ENCODE data around the gene EXOG.
"Not testable (repeated sequence)": the region's sequence is repeated elsewhere in the genome, so short reads cannot be mapped to it uniquely, and the experiment has no call there.

The EXOG gene

GRCh38 chr3:38562467-38562925 lies 66.4 kb downstream of the EXOG start:
- H3K27ac ChIP-seq (ENCODE audit: low read length): no peak overlapping the region
- H3K36me3 ChIP-seq (ENCODE audit: control insufficient read depth, insufficient read depth, low read length): no peaks in the 10 kb centered on the region; the same call in 1 of the 2 replicates
- WGBS (ENCODE audit: insufficient coverage, insufficient read length): no CpG with 5 or more reads among the region's 7 CpGs
- H3K27me3 ChIP-seq (ENCODE audit: control insufficient read depth, insufficient read depth, low read length): no peaks in the 10 kb centered on the region
- no peak for DNase-seq (ENCODE audit: low read depth, low spot score)
- no peak overlapping the region for H3K4me3 ChIP-seq (ENCODE audit: low read length)
- no peaks in the 10 kb centered on the region for H3K9me3 ChIP-seq (ENCODE audit: control insufficient read depth, insufficient read depth, low read length)
- H3K4me1 ChIP-seq (ENCODE audit: control insufficient read depth, insufficient read depth, low read length): no peaks in the 10 kb centered on the region; the same call in 1 of the 2 replicates

GRCh38 chr3:38563070-38563885 lies 67.1 kb downstream of the EXOG start:
- no CpG with 5 or more reads among the region's 15 CpGs for WGBS (ENCODE audit: insufficient coverage, insufficient read length)
- Histone ChIP-seq H3K4me3 (ENCODE audit: low read length) (no peak overlapping the region), H3K9me3 (ENCODE audit: control insufficient read depth, insufficient read depth, low read length) (no peaks in the 10 kb centered on the region), H3K27me3 (ENCODE audit: control insufficient read depth, insufficient read depth, low read length) (no peaks in the 10 kb centered on the region), H3K27ac (ENCODE audit: low read length) (no peak overlapping the region), H3K4me1 (ENCODE audit: control insufficient read depth, insufficient read depth, low read length) (no peaks in the 10 kb centered on the region; the same call in 1 of the 2 replicates), H3K36me3 (ENCODE audit: control insufficient read depth, insufficient read depth, low read length) (no peaks in the 10 kb centered on the region; the same call in 1 of the 2 replicates)
- no peak for DNase-seq (ENCODE audit: low read depth, low spot score)

DNA sequence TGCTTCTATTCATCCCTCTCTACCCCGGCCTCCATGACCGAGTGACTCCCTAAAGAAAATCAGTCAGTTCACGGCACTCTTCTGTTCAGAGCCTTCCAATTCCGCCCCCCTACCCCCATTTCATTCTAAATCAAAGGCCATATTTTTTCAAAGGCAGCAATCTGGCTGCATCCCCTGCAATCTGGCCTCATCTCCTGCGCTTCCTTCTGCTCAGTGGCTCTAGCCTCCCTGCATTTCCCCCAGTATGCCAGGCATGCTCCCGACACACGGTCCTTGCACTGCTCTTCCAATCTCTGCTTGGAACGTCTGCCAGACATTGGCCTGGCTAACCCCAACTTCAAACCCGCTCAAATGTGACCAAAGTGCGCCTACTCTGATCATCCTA lies 67.7 kb downstream of the EXOG start:
- WGBS (ENCODE audit: insufficient coverage, insufficient read length): no CpG with 5 or more reads among the region's 10 CpGs
- H3K4me3 ChIP-seq (ENCODE audit: low read length): no peak overlapping the region
- no peak overlapping the region for H3K27ac ChIP-seq (ENCODE audit: low read length)
- no peak for DNase-seq (ENCODE audit: low read depth, low spot score)
- H3K9me3 ChIP-seq (ENCODE audit: control insufficient read depth, insufficient read depth, low read length): no peaks in the 10 kb centered on the region
- H3K36me3 ChIP-seq (ENCODE audit: control insufficient read depth, insufficient read depth, low read length): no peaks in the 10 kb centered on the region; the same call in 1 of the 2 replicates
- H3K4me1 ChIP-seq (ENCODE audit: control insufficient read depth, insufficient read depth, low read length): no peaks in the 10 kb centered on the region; the same call in 1 of the 2 replicates
- H3K27me3 ChIP-seq (ENCODE audit: control insufficient read depth, insufficient read depth, low read length): no peaks in the 10 kb centered on the region

DNA sequence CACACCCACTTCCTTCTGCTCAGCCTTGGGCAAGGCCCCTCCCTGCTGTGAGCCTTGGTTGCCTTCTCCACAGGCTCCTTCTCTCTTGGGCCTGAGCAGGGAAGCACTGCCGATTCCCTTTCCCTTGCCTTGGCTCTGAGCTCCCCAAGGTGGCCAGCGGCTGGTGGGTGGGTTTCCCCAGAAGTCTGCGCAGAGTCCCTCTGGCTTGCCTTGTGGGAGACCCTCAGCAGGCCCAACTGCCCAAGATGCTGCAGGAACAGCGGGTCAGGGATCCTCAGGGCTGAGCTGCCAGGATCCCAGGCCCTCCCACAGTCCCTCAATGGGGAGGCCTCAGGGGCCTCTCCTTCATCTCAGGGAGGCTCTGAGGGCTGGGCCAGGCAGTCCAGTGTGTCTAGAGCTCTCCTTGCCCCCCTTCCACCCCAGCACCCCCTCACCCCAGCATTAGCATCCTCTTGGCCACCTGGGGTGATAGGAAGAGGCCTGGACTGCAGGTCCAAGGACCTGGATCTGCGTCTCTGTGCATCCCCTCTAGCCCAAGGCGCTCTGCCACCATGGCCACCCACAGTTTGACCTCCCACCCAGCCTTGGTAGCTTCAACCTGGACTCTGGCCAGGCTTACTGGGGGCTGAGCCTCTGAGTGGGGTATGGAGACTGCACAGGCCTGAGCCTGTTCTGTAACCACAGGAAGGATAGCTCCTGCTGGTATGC lies 68.6 kb downstream of the EXOG start:
- no peak overlapping the region for H3K4me3 ChIP-seq (ENCODE audit: low read length)
- no peaks in the 10 kb centered on the region; the same call in 1 of the 2 replicates for H3K4me1 ChIP-seq (ENCODE audit: control insufficient read depth, insufficient read depth, low read length)
- no peak overlapping the region for H3K27ac ChIP-seq (ENCODE audit: low read length)
- no peaks in the 10 kb centered on the region for H3K9me3 ChIP-seq (ENCODE audit: control insufficient read depth, insufficient read depth, low read length)
- no CpG with 5 or more reads among the region's 6 CpGs for WGBS (ENCODE audit: insufficient coverage, insufficient read length)
- no peaks in the 10 kb centered on the region; the same call in 1 of the 2 replicates for H3K36me3 ChIP-seq (ENCODE audit: control insufficient read depth, insufficient read depth, low read length)
- DNase-seq (ENCODE audit: low read depth, low spot score): no peak
- H3K27me3 ChIP-seq (ENCODE audit: control insufficient read depth, insufficient read depth, low read length): no peaks in the 10 kb centered on the region

DNA sequence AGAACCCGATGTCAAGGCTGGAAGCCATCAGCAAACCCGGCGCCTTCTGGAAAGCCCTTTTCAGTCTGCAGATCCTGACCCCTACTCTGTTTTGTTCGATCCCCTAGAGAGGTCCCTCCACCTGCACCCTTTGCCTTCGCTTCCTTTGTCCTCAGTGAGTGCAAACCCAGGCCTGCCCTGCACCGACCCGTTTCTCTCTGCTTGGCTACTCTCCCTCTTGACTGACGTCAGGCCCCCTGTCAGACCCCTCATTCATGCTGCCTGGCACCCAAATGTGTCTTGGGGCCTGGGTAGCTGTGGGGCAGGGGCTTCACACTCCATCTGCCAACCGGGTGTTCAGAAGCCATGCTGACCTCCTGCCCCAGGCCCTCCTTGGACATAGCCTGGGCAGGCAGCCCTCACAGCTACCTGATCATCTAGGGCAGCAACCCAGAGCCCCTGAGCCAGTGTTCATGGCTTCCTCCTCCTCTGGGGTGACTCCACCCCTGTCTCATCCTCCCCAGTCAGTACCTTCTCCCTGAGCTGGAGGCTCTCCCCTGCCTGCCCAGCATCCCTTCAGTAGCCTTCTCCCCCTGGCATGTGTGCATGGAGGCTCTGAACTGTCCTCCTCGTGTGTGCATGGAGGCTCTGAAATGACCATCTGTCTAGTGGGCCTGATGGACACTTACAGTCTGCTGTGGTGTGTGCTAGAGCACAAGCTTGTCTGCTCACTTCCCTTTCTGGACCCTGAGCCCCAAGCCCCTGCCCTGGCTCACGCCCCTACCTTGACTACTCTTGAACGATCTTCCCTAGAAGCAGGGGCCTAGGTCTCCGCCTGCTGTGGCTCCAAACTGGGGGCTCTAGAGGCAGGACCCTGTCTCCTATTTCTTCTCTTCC lies 69.4 kb downstream of the EXOG start:
- WGBS (ENCODE audit: insufficient coverage, insufficient read length): no CpG with 5 or more reads among the region's 13 CpGs
- H3K27ac ChIP-seq (ENCODE audit: low read length): no peak overlapping the region

GRCh38 chr3:38566215-38566528 lies 70.0 kb downstream of the EXOG start:
- no peaks in the 10 kb centered on the region; the same call in 1 of the 2 replicates for H3K36me3 ChIP-seq (ENCODE audit: control insufficient read depth, insufficient read depth, low read length)
- no peak overlapping the region for H3K4me3 ChIP-seq (ENCODE audit: low read length)
- no peak overlapping the region for H3K27ac ChIP-seq (ENCODE audit: low read length)
- WGBS (ENCODE audit: insufficient coverage, insufficient read length): no CpG with 5 or more reads among the region's 13 CpGs
- no peaks in the 10 kb centered on the region; the same call in 1 of the 2 replicates for H3K4me1 ChIP-seq (ENCODE audit: control insufficient read depth, insufficient read depth, low read length)
- H3K9me3 ChIP-seq (ENCODE audit: control insufficient read depth, insufficient read depth, low read length): no peaks in the 10 kb centered on the region
- no peaks in the 10 kb centered on the region for H3K27me3 ChIP-seq (ENCODE audit: control insufficient read depth, insufficient read depth, low read length)
- no peak for DNase-seq (ENCODE audit: low read depth, low spot score)

More for the DNA sequence above, 69.4 kb downstream of the EXOG start:
- DNase-seq (ENCODE audit: low read depth, low spot score): no peak
- no peaks in the 10 kb centered on the region for H3K27me3 ChIP-seq (ENCODE audit: control insufficient read depth, insufficient read depth, low read length)
- H3K36me3 ChIP-seq (ENCODE audit: control insufficient read depth, insufficient read depth, low read length): no peaks in the 10 kb centered on the region; the same call in 1 of the 2 replicates
- H3K4me1 ChIP-seq (ENCODE audit: control insufficient read depth, insufficient read depth, low read length): no peaks in the 10 kb centered on the region; the same call in 1 of the 2 replicates
- H3K4me3 ChIP-seq (ENCODE audit: low read length): no peak overlapping the region
- H3K9me3 ChIP-seq (ENCODE audit: control insufficient read depth, insufficient read depth, low read length): no peaks in the 10 kb centered on the region

DNA sequence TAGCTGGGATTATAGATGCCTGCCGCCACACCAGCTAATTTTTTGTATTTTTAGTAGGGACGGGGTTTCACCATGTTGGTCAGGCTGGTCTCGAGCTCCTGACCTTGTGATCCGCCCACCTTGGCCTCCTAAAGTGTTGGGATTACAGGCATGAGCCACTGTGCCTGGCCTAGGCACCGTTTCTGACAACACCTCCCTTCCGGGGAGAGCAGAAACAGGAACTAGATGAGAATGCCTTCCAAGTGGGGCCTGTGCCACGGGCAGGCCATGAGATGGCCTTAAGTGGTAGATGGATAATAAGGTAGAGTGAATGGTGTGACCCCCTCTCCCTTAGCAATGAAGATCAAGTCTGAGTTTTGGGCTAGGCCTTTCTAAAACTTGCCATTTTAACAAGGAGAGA lies 70.7 kb downstream of the EXOG start:
- not testable (repeated sequence) for H3K36me3 ChIP-seq (ENCODE audit: control insufficient read depth, insufficient read depth, low read length); H3K9me3 ChIP-seq (ENCODE audit: control insufficient read depth, insufficient read depth, low read length); H3K27ac ChIP-seq (ENCODE audit: low read length); H3K27me3 ChIP-seq (ENCODE audit: control insufficient read depth, insufficient read depth, low read length); H3K4me3 ChIP-seq (ENCODE audit: low read length); DNase-seq (ENCODE audit: low read depth, low spot score); H3K4me1 ChIP-seq (ENCODE audit: control insufficient read depth, insufficient read depth, low read length)
- WGBS (ENCODE audit: insufficient coverage, insufficient read length): no CpG with 5 or more reads among the region's 7 CpGs

- Histone ChIP-seq H3K4me3 (ENCODE audit: low read length) (no peak overlapping the region), H3K4me1 (ENCODE audit: control insufficient read depth, insufficient read depth, low read length) (no peaks in the 10 kb centered on the region; the same call in 1 of the 2 replicates), H3K27me3 (ENCODE audit: control insufficient read depth, insufficient read depth, low read length) (no peaks in the 10 kb centered on the region), H3K36me3 (ENCODE audit: control insufficient read depth, insufficient read depth, low read length) (no peaks in the 10 kb centered on the region), H3K9me3 (ENCODE audit: control insufficient read depth, insufficient read depth, low read length) (no peaks in the 10 kb centered on the region), H3K27ac (ENCODE audit: low read length) (no peak overlapping the region)
- DNase-seq (ENCODE audit: low read depth, low spot score): no peak
- no CpG with 5 or more reads among the region's 4 CpGs for WGBS (ENCODE audit: insufficient coverage, insufficient read length)
These were observed 71.4 kb downstream of the EXOG start for GRCh38 chr3:38567498-38567897.

GRCh38 chr3:38573111-38573510 lies 77.0 kb downstream of the EXOG start:
- WGBS (ENCODE audit: insufficient coverage, insufficient read length): no CpG with 5 or more reads among the region's 3 CpGs
- Histone ChIP-seq H3K9me3 (ENCODE audit: control insufficient read depth, insufficient read depth, low read length) (no peaks in the 10 kb centered on the region), H3K4me3 (ENCODE audit: low read length) (no peak overlapping the region), H3K36me3 (ENCODE audit: control insufficient read depth, insufficient read depth, low read length) (no peaks in the 10 kb centered on the region), H3K27me3 (ENCODE audit: control insufficient read depth, insufficient read depth, low read length) (no peaks in the 10 kb centered on the region), H3K27ac (ENCODE audit: low read length) (no peak overlapping the region), H3K4me1 (ENCODE audit: control insufficient read depth, insufficient read depth, low read length) (no peaks in the 10 kb centered on the region)
- no peak for DNase-seq (ENCODE audit: low read depth, low spot score)

DNA sequence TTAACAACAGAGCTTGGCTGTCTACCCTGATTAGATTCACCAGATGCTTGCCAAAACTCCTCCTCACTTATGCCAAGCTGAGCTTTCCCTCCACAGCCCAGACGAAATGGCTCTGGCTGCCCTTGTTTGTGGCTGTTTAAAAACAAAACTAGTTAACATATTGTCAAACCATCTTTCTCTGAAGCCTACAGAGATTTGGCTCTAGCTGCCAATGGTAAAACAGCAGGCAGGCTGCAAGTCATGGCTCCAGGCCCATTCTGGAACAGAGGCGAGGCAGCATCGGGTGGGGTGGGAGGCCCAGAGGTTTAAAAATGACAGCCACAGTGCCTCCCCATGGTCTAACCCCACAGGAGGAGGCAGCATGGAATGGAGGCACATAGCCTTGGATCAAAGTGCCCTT lies 77.4 kb downstream of the EXOG start:
- no peaks in the 10 kb centered on the region for H3K4me1 ChIP-seq (ENCODE audit: control insufficient read depth, insufficient read depth, low read length)
- H3K9me3 ChIP-seq (ENCODE audit: control insufficient read depth, insufficient read depth, low read length): no peaks in the 10 kb centered on the region
- no CpG with 5 or more reads among the region's 3 CpGs for WGBS (ENCODE audit: insufficient coverage, insufficient read length)
- H3K27me3 ChIP-seq (ENCODE audit: control insufficient read depth, insufficient read depth, low read length): no peaks in the 10 kb centered on the region
- H3K4me3 ChIP-seq (ENCODE audit: low read length): no peak overlapping the region
- no peak for DNase-seq (ENCODE audit: low read depth, low spot score)
- no peaks in the 10 kb centered on the region for H3K36me3 ChIP-seq (ENCODE audit: control insufficient read depth, insufficient read depth, low read length)
- H3K27ac ChIP-seq (ENCODE audit: low read length): no peak overlapping the region

Data from iPS DF 6.9 (cell line).